Left ventricle myocardium inferior (tissue), 1 donor: Measurements from ENCODE around the gene PTBP2. TPM values are rescaled to one million over a fixed set of nuclear protein-coding genes. Genes with fewer than 3 reads are reported as not detected.
A peak's percentile ranks its signal among the peaks of the same experiment; 100 is the strongest.

Experiments used
- DNase-seq: peaks from one replicate; pipeline ENCODE4 v3.0.0-alpha.2; 2020
- H3K27ac ChIP-seq: fragments of 200-600 bp; replicated peaks from 2 replicates; pipeline ENCODE4 v1.8.0; 2021
- H3K27me3 ChIP-seq: fragments of 200-600 bp; 2 replicates; pipeline ENCODE4 v1.8.0; 2021; ENCODE audit warnings: low read depth
- H3K36me3 ChIP-seq: fragments of 200-600 bp; 2 replicates; pipeline ENCODE4 v1.8.0; 2021
- H3K4me1 ChIP-seq: fragments of 200-600 bp; 2 replicates; pipeline ENCODE4 v1.8.0; 2021
- H3K4me3 ChIP-seq: fragments of 200-600 bp; 2 replicates; pipeline ENCODE4 v1.8.0; 2021; ENCODE audit warnings: mild to moderate bottlenecking, moderate library complexity
- H3K9me3 ChIP-seq: fragments of 200-600 bp; replicated peaks from 2 replicates; pipeline ENCODE4 v1.8.0; 2021
- intact Hi-C: fragments of 100-400 bp; cut with micrococcal nuclease; formaldehyde crosslinking; loops from one replicate; pipeline ENCODE4 v1.11.0; 2022
- total RNA-seq: library from RNA; stranded (reverse); fragmentation: NEBNext Ultra II Directional; extraction: Animal tissue kit (Norgen Biotek cat#: 25700); gene quantifications from one replicate; pipeline ENCODE4 v1.2.1, GENCODE V29; 2021
- TF ChIP-seq, protein P1 (sequence below): fragments of 200-600 bp; IDR thresholded peaks from 2 replicates; pipeline ENCODE4 v1.8.0; 2021; ENCODE audit warnings: antibody characterized with exemption, mild to moderate bottlenecking, borderline replicate concordance
- donor health status: DM: no; HTN: yes; CAD: no; lungs with severe emphysema.

Gene PTBP2
- total RNA-seq, 1 donor from 2014 or later, result 10.3 TPM

GRCh38 chr1:96688767-96689166, 32.8 kb upstream of the PTBP2 start:
- TF ChIP-seq, protein P1, sequence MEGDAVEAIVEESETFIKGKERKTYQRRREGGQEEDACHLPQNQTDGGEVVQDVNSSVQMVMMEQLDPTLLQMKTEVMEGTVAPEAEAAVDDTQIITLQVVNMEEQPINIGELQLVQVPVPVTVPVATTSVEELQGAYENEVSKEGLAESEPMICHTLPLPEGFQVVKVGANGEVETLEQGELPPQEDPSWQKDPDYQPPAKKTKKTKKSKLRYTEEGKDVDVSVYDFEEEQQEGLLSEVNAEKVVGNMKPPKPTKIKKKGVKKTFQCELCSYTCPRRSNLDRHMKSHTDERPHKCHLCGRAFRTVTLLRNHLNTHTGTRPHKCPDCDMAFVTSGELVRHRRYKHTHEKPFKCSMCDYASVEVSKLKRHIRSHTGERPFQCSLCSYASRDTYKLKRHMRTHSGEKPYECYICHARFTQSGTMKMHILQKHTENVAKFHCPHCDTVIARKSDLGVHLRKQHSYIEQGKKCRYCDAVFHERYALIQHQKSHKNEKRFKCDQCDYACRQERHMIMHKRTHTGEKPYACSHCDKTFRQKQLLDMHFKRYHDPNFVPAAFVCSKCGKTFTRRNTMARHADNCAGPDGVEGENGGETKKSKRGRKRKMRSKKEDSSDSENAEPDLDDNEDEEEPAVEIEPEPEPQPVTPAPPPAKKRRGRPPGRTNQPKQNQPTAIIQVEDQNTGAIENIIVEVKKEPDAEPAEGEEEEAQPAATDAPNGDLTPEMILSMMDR, result no peak
- H3K36me3 ChIP-seq, result no peaks in the 10 kb centered on the region
- H3K4me1 ChIP-seq, result no peaks in the 10 kb centered on the region
- H3K9me3 ChIP-seq, result peaks cover 5% of the 10 kb centered on the region
- H3K27ac ChIP-seq, result no peak overlapping the region
- intact Hi-C loops, result no loop called here
- no peak overlapping the region for H3K4me3 ChIP-seq
- H3K27me3 ChIP-seq, result no peaks in the 10 kb centered on the region
- no peak for DNase-seq

DNA sequence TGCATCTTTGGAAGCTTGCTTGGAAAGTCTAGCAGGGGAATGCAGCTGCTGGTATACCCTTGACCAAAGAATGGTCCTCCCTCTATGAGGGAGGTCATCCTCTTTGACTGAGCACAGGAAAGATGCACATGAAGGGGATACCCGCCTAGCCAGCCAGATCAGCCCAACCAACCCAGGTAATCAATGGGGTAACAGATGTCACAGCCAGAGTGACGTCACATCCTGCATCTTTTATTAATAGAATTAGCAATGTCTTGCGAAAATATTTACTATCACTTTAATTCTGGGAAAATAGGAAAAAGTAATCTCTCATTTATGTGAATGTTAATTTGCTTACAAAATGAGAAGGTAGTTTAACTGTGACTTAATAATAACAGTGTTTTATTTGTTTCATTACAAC, 25.6 kb upstream of the PTBP2 start:
- DNase-seq, result no peak
- TF ChIP-seq, protein P1, result no peak
- H3K27me3 ChIP-seq, result no peaks in the 10 kb centered on the region
- no peak overlapping the region for H3K4me3 ChIP-seq
- no peaks in the 10 kb centered on the region for H3K4me1 ChIP-seq
- no peak overlapping the region for H3K27ac ChIP-seq
- intact Hi-C loops, result no loop called here
- H3K9me3 ChIP-seq, result peaks cover 5% of the 10 kb centered on the region
- no peaks in the 10 kb centered on the region for H3K36me3 ChIP-seq

DNA sequence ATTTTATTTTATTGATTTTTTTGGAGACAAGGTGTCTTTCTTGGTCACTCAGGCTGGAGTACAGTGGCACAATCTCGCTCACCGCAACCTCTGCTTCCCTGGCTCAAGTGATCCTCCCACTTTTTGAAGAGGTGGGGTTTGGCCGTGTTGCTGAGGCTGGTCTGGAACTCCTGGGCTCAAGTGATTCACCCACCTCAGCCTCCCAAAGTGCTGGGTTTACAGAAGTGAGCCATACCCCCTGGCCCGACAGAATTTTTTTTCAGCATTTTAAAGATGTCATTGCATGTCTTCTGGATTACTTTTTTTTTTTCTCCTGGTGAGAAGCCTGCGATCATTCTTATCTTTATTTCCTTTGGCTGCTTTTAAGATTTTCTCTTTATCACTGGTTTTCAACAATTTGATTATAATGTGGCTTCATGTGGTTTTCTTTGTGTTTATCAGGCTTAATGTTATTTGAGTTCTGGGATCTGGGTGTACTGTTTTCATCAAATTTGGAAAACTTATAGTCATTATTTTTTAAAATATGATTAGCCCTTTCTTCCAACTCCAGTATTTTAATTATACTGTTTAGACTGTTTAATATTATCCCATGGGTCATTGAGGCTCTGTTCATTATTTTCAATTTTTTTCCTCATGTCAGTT, 23.1 kb upstream of the PTBP2 start:
- H3K4me3 ChIP-seq, result no peak overlapping the region
- no peak overlapping the region for H3K27ac ChIP-seq
- no peaks in the 10 kb centered on the region for H3K27me3 ChIP-seq
- H3K4me1 ChIP-seq, result no peaks in the 10 kb centered on the region
- peak; percentile 12 for DNase-seq
- H3K36me3 ChIP-seq, result no peaks in the 10 kb centered on the region
- H3K9me3 ChIP-seq, result peaks cover under 1% of the 10 kb centered on the region
- intact Hi-C loops, result no loop called here
- TF ChIP-seq, protein P1, result no peak

DNA sequence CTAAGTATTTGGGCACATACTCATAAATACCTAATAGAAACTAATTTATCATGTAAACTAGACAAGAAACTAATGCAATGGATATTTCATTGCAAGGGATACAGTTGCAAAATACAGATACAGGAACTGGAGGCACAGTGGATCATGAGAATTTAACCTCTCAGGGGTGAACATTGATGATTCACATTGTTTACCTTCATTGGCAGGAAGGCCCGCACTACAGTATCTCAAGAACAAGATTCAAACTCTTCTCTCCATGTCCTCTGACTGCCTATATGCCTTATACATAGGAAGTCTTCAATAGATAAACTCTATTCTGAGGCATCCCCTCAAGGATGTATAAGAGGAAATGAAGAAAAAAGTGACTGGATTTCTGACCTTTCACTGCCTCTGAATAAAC, 18.4 kb upstream of the PTBP2 start:
- Histone ChIP-seq H3K9me3 (no peaks in the 10 kb centered on the region), H3K27me3 (no peaks in the 10 kb centered on the region), H3K27ac (no peak overlapping the region), H3K4me3 (no peak overlapping the region), H3K4me1 (no peaks in the 10 kb centered on the region), H3K36me3 (no peaks in the 10 kb centered on the region)
- intact Hi-C loops, result no loop called here
- no peak for DNase-seq
- TF ChIP-seq, protein P1, result no peak

DNA sequence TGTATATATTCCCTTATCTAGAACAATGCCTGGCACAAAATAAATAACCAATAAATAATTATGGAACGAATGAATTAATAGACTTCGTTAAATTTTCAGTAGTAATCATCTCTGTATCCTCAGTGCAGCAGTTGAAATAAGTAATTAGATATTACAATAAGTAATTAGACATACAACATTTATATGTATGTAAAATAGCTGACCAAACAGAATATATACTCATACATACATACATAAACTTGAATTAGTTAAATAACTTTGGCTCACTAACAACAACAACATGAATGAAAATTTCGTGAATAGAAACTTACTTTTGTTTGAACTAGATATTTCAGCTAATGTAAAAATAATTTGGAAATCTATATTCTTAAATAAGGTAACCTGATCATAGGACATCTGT, 14.6 kb upstream of the PTBP2 start:
- no peak for DNase-seq
- H3K4me3 ChIP-seq, result no peak overlapping the region
- no peaks in the 10 kb centered on the region for H3K4me1 ChIP-seq
- H3K9me3 ChIP-seq, result no peaks in the 10 kb centered on the region
- intact Hi-C loops, result no loop called here
- no peaks in the 10 kb centered on the region for H3K36me3 ChIP-seq
- no peaks in the 10 kb centered on the region for H3K27me3 ChIP-seq
- no peak overlapping the region for H3K27ac ChIP-seq
- TF ChIP-seq, protein P1, result no peak
